Fibroblast of lung (primary cell): Measurements from ENCODE around the gene NOX3. TPM values are rescaled to one million over a fixed set of nuclear protein-coding genes. Genes with fewer than 3 reads are reported as not detected.

ENCODE experiments used
- DNase-seq, 2 donors: peaks; one replicate each; pipeline versions ENCODE4 v3.0.0 to v3.0.0-alpha.2; 2010; ENCODE audit warnings: low read depth in 2 of 2
- H2AFZ ChIP-seq: 2 replicates; pipeline ENCODE4 v1.5.1; 2012; ENCODE audit warnings: low read length, control low read depth, inconsistent platforms
- H3K27ac ChIP-seq: 2 replicates; pipeline ENCODE4 v1.5.1; 2011; ENCODE audit warnings: low read length, control low read depth; ENCODE audit not compliant: insufficient read depth
- H3K27me3 ChIP-seq: 2 replicates; pipeline ENCODE4 v1.5.1; 2011; ENCODE audit warnings: mild to moderate bottlenecking, low read length; ENCODE audit not compliant: control insufficient read depth, insufficient read depth
- H3K36me3 ChIP-seq: 2 replicates; pipeline ENCODE4 v1.5.1; 2011; ENCODE audit warnings: low read length; ENCODE audit not compliant: control insufficient read depth, insufficient read depth
- H3K4me1 ChIP-seq: 2 replicates; pipeline ENCODE4 v1.5.1; 2011; ENCODE audit warnings: low read length; ENCODE audit not compliant: control insufficient read depth, insufficient read depth; ENCODE audit errors: extremely low read depth
- H3K4me2 ChIP-seq: 2 replicates; pipeline ENCODE4 v1.5.1; 2011; ENCODE audit warnings: low read length, control low read depth; ENCODE audit not compliant: insufficient read depth; ENCODE audit errors: extremely low read depth
- H3K4me3 ChIP-seq, 4 experiments: fragments of 200-600 bp in 1 of 4; sonication (generic) in 1 of 4; replicated peaks in 1 of 4; 2 replicates each; pipeline ENCODE4 v1.5.1; 2011 to 2016; ENCODE audit warnings: low read length in 4 of 4, low read depth in 3 of 4, mild to moderate bottlenecking in 3 of 4, control low read depth in 2 of 4, inconsistent platforms in 1 of 4, mixed read lengths in 1 of 4; ENCODE audit not compliant: insufficient read depth in 1 of 4; ENCODE audit errors: control extremely low read depth in 1 of 4
- H3K79me2 ChIP-seq: 2 replicates; pipeline ENCODE4 v1.5.1; 2012; ENCODE audit warnings: mild to moderate bottlenecking, low read length, inconsistent platforms; ENCODE audit not compliant: control insufficient read depth, insufficient read depth
- H3K9ac ChIP-seq: 2 replicates; pipeline ENCODE4 v1.5.1; 2011; ENCODE audit warnings: mild to moderate bottlenecking, low read length, control low read depth; ENCODE audit not compliant: insufficient read depth
- H3K9me3 ChIP-seq: 2 replicates; pipeline ENCODE4 v1.5.1; 2012; ENCODE audit warnings: low read depth, low read length; ENCODE audit not compliant: control insufficient read depth, insufficient read depth
- H4K20me1 ChIP-seq: 2 replicates; pipeline ENCODE4 v1.5.1; 2011; ENCODE audit warnings: low read length; ENCODE audit not compliant: control insufficient read depth, insufficient read depth; ENCODE audit errors: extremely low read depth
- CTCF ChIP-seq, 2 donors: IDR thresholded peaks in 1 of 2; conservative IDR thresholded peaks in 1 of 2; 1 replicate in 1 of 2; 2 replicates in 1 of 2; pipeline ENCODE4 v1.5.1; 2011 to 2012; ENCODE audit warnings: low read length in 2 of 2, control low read depth in 1 of 2, inconsistent platforms in 1 of 2, low read depth in 1 of 2, mild to moderate bottlenecking in 1 of 2
- EZH2 ChIP-seq: IDR thresholded peaks from 2 replicates; pipeline ENCODE4 v1.5.1; 2012; ENCODE audit warnings: low read length, control low read depth, mild to moderate bottlenecking; ENCODE audit errors: missing control alignments
- polyA minus RNA-seq: library from RNA; depleted of rRNA, polyadenylated mRNA; stranded (reverse); fragments of >200 nt; gene quantifications from 2 replicates; pipeline ENCODE4 v1.2.3, GENCODE V29; 2011; ENCODE audit warnings: low replicate concordance
- polyA plus RNA-seq, 2 donors: library from polyadenylated mRNA; depleted of rRNA in 1 of 2; stranded (reverse) in 1 of 2; unstranded in 1 of 2; fragments of >200 nt; gene quantifications; 2 replicates each; pipeline ENCODE4 v1.2.1, GENCODE V29; 2011 to 2012; ENCODE audit warnings: missing spikeins in 1 of 2
- total RNA-seq: library from RNA; depleted of rRNA; stranded (reverse); fragments of >200 nt; gene quantifications from 2 replicates; pipeline ENCODE4 v1.2.1, GENCODE V29; 2014

Gene NOX3
- not detected in 2 replicates for total RNA-seq
- not detected in 2 replicates for polyA plus RNA-seq
- not detected in 2 replicates for polyA plus RNA-seq (2012)
- not detected in 2 replicates for polyA minus RNA-seq

GRCh38 chr6:155455766-155456165 is at the start of gene NOX3:
Gene NOX3 (minus strand): TSS chr6:155455839. CDS start chr6:155455800, 39 bp downstream.
- Histone ChIP-seq H4K20me1 (no peaks in the 10 kb centered on the region), H3K27ac (no peak within 1 kb of the TSS), H3K27me3 (no peaks in the 10 kb centered on the region), H3K79me2 (no peaks in the 10 kb centered on the region), H3K4me2 (no peak within 1 kb of the TSS), H3K4me3 (no peak within 1 kb of the TSS), H3K9me3 (no peaks in the 10 kb centered on the region), H3K9ac (no peak within 1 kb of the TSS), H3K36me3 (no peaks in the 10 kb centered on the region), H3K4me1 (no peaks in the 10 kb centered on the region), H2AFZ (no peak within 1 kb of the TSS)
- TF ChIP-seq CTCF (conservative IDR thresholded peaks at IDR 0.05 in 1 of 2, IDR thresholded peaks at IDR 0.05 in 1 of 2; ENCODE audit: low read depth in 1 of 2, low read length in 2 of 2) (no peak), EZH2 (no peak)
- no peak for DNase-seq

DNA sequence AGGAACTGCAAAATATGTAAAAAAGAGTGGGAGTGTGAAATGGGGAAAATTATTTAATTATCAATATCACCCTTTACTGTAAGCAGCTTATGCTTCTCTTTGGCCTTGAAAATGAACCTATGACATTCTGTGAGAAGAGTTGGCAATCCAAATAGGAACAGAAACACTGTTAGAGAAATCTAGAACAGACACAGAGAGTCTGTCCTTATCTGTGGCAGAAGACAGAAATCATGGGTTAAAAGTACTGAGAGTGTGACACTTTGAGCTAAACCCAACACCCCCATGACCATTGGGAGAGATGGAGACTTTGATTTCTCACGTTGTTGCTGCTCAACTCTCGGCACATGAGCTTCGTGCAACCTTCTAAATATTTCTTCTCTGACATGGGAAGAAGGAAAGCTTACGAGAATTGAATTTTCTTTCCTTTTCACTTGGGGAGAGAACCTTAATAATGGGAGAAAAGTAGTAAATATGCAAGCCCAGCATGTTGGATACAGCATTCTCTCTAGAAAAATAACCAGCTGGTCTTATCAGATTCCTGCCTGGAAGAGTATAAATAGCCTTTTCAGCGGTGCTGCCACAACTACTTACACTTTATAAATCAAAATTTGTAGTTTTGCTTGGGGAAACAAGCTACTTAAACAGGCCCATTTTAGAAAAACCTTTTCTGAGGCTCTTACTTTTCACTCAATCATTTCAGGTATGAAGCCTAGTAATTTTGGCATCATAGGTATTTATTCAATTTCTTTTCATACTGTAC is 49.4 kb upstream of the NOX3 start:
- peak in 1 of 2 donors; percentile 47 for DNase-seq
- no peak overlapping the region for H3K4me2 ChIP-seq
- H3K4me3 ChIP-seq, result no peak overlapping the region

DNA sequence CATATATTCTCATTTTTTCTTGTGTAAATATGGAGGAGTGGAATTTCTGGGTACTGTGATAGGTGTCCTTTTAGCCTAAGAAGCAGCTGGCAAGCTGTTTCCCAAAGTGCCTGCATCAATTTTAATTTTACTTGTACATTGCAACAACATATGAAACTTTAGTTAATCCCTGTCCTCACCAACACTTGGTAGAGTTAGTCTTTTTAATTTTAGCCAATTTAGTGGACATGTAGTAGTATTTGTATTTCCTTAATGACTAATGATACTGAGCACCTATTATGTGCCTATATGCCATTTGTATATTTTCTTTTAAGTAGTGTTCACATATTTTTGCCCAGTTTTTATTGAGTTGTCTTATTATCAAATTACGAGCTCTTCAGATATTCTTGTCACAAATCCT is 46.8 kb upstream of the NOX3 start:
- Histone ChIP-seq H3K36me3 (no peaks in the 10 kb centered on the region), H3K79me2 (no peaks in the 10 kb centered on the region), H3K4me3 (no peak overlapping the region), H3K27ac (no peak overlapping the region), H3K4me2 (no peak overlapping the region), H3K9me3 (no peaks in the 10 kb centered on the region), H3K4me1 (no peaks in the 10 kb centered on the region), H3K27me3 (no peaks in the 10 kb centered on the region), H4K20me1 (no peaks in the 10 kb centered on the region), H3K9ac (no peak overlapping the region), H2AFZ (no peak overlapping the region)
- no peak for DNase-seq
- TF ChIP-seq EZH2, result no peak
- TF ChIP-seq CTCF (conservative IDR thresholded peaks at IDR 0.05 in 1 of 2, IDR thresholded peaks at IDR 0.05 in 1 of 2; ENCODE audit: low read depth in 1 of 2, low read length in 2 of 2), result no peak

More for the DNA sequence above, 49.4 kb upstream of the NOX3 start:
- no peaks in the 10 kb centered on the region for H3K4me1 ChIP-seq
- no peak overlapping the region for H3K27ac ChIP-seq
- H3K79me2 ChIP-seq, result no peaks in the 10 kb centered on the region
- H3K9me3 ChIP-seq, result no peaks in the 10 kb centered on the region
- no peaks in the 10 kb centered on the region for H4K20me1 ChIP-seq
- H3K27me3 ChIP-seq, result no peaks in the 10 kb centered on the region
- no peak overlapping the region for H3K9ac ChIP-seq
- TF ChIP-seq EZH2 (no peak), CTCF (conservative IDR thresholded peaks at IDR 0.05 in 1 of 2, IDR thresholded peaks at IDR 0.05 in 1 of 2; ENCODE audit: low read depth in 1 of 2, low read length in 2 of 2) (no peak)
- no peaks in the 10 kb centered on the region for H3K36me3 ChIP-seq
- peak overlapping the region; percentile 67 for H2AFZ ChIP-seq
